SK-N-SH (cell line): ENCODE results near the gene TPCN2. TPM values are rescaled to one million over a fixed set of nuclear protein-coding genes. Genes with fewer than 3 reads are reported as not detected.

Experiments
- CTCF ChIA-PET: fragments of 300-600, 350-600 bp; formaldehyde crosslinking; extraction: SDS; loops from one replicate; lab custom pipeline; 2021; lab: Yijun Ruan, JAX
- POLR2A ChIA-PET: fragments of 350-600 bp; sonication (Branson Sonifier 250); formaldehyde crosslinking; extraction: SDS; loops from one replicate; lab custom pipeline; 2020; ENCODE audit warnings: antibody characterized with exemption, inconsistent platforms; lab: Yijun Ruan, JAX
- DNase-seq: peaks from one replicate; pipeline ENCODE4 v3.0.0; 2012
- H2AFZ ChIP-seq: fragments of 200-600 bp; sonication (generic); 2 replicates; pipeline ENCODE4 v1.8.1; 2016; ENCODE audit warnings: antibody characterized with exemption, mild to moderate bottlenecking, low read depth
- H3F3A ChIP-seq: fragments of 200-600 bp; sonication (generic); replicated peaks from 2 replicates; pipeline ENCODE3; 2016; ENCODE audit warnings: antibody characterized with exemption, mild to moderate bottlenecking; ENCODE audit not compliant: insufficient read depth
- H3K27ac ChIP-seq, 2 experiments: fragments of 200-500 bp in 1 of 2; fragments of 200-600 bp in 1 of 2; sonication (Bioruptor generic) in 1 of 2; sonication (generic), shearing (Covaris generic) in 1 of 2; 2 replicates each; pipeline versions ENCODE4 v1.5.1 to v1.6.1; 2014 to 2016; ENCODE audit warnings: low read depth in 2 of 2, inconsistent platforms in 1 of 2, low read length in 1 of 2, mild to moderate bottlenecking in 1 of 2, mixed read lengths in 1 of 2
- H3K27me3 ChIP-seq: fragments of 200-600 bp; sonication (generic), shearing (Covaris generic); 2 replicates; pipeline ENCODE4 v1.6.1; 2016; ENCODE audit warnings: mixed run types; ENCODE audit not compliant: insufficient read depth
- H3K36me3 ChIP-seq, 2 experiments: fragments of 200-500 bp in 1 of 2; fragments of 200-600 bp in 1 of 2; sonication (Bioruptor generic) in 1 of 2; sonication (generic) in 1 of 2; replicated peaks in 1 of 2; 2 replicates each; pipeline versions ENCODE3 to v1.5.1; 2014 to 2016; ENCODE audit warnings: low read length in 1 of 2, mild to moderate bottlenecking in 1 of 2; ENCODE audit not compliant: insufficient read depth in 2 of 2, control insufficient read depth in 1 of 2
- H3K4me1 ChIP-seq, 2 experiments: fragments of 200-500 bp in 1 of 2; fragments of 200-600 bp in 1 of 2; sonication (Bioruptor generic) in 1 of 2; sonication (generic), shearing (Covaris generic) in 1 of 2; 2 replicates each; pipeline versions ENCODE4 v1.5.1 to v1.6.1; 2014 to 2016; ENCODE audit warnings: low read depth in 1 of 2, low read length in 1 of 2, mixed run types in 1 of 2; ENCODE audit not compliant: insufficient read depth in 2 of 2, control insufficient read depth in 1 of 2
- H3K4me2 ChIP-seq: fragments of 200-600 bp; sonication (generic), shearing (Covaris generic); 2 replicates; pipeline ENCODE4 v1.6.1; 2017; ENCODE audit warnings: mixed run types
- H3K4me3 ChIP-seq, 2 experiments: fragments of 200-500 bp in 1 of 2; fragments of 200-600 bp in 1 of 2; sonication (Bioruptor generic) in 1 of 2; sonication (generic), shearing (Covaris generic) in 1 of 2; 2 replicates each; pipeline versions ENCODE4 v1.5.1 to v1.8.1; 2014 to 2016; ENCODE audit warnings: low read depth in 2 of 2, inconsistent platforms in 1 of 2, low read length in 1 of 2, mild to moderate bottlenecking in 1 of 2, mixed read lengths in 1 of 2, moderate library complexity in 1 of 2
- H3K79me2 ChIP-seq: fragments of 200-600 bp; sonication (generic); 2 replicates; pipeline ENCODE4 v1.8.1; 2017; ENCODE audit warnings: mild to moderate bottlenecking; ENCODE audit not compliant: insufficient read depth
- H3K9ac ChIP-seq: fragments of 200-600 bp; sonication (generic); 2 replicates; pipeline ENCODE4 v1.6.1; 2017; ENCODE audit warnings: mixed run types
- H3K9me2 ChIP-seq: fragments of 200-600 bp; sonication (generic); 2 replicates; pipeline ENCODE4 v1.6.1; 2017; ENCODE audit warnings: mixed run types
- H3K9me3 ChIP-seq: fragments of 200-600 bp; sonication (generic); 2 replicates; pipeline ENCODE4 v1.6.1; 2017; ENCODE audit warnings: mixed run types, mild to moderate bottlenecking, moderate library complexity
- H4K20me1 ChIP-seq: fragments of 200-600 bp; sonication (generic); 2 replicates; pipeline ENCODE4 v1.6.1; 2017; ENCODE audit warnings: mild to moderate bottlenecking, mixed run types; ENCODE audit not compliant: insufficient read depth
- CHD2 ChIP-seq: fragments of 150-350 bp; IDR thresholded peaks from 2 replicates; pipeline ENCODE4 v1.6.1; 2018; ENCODE audit warnings: low read length; ENCODE audit not compliant: partially characterized antibody
- EZH2phosphoT487 ChIP-seq: fragments of 200-600 bp; sonication (generic); IDR thresholded peaks from 2 replicates; pipeline ENCODE4 v1.6.1; 2017; ENCODE audit warnings: low read depth, mixed run types, mild to moderate bottlenecking, antibody characterized with exemption, moderate library complexity, borderline replicate concordance
- FOSL2 ChIP-seq: IDR thresholded peaks from 2 replicates; pipeline ENCODE4 v1.4.0; 2012; ENCODE audit warnings: low read depth, mild to moderate bottlenecking, moderate library complexity, borderline replicate concordance
- FOXJ3 ChIP-seq: sonication (generic); formaldehyde crosslinking; IDR thresholded peaks from 2 replicates; pipeline ENCODE4 v1.5.1; 2020; ENCODE audit warnings: mild to moderate bottlenecking, missing genetic modification reagents
- GABPA ChIP-seq: IDR thresholded peaks from 2 replicates; pipeline ENCODE4 v1.4.0; 2012; ENCODE audit warnings: low read depth, mild to moderate bottlenecking
- GATA2 ChIP-seq: sonication (generic); formaldehyde crosslinking; IDR thresholded peaks from 2 replicates; pipeline ENCODE4 v1.5.0; 2020; ENCODE audit warnings: mild to moderate bottlenecking, missing genetic modification reagents
- MEF2A ChIP-seq: IDR thresholded peaks from 2 replicates; pipeline ENCODE4 v1.4.0; 2012; ENCODE audit warnings: low read depth, borderline replicate concordance
- MXI1 ChIP-seq: IDR thresholded peaks from 2 replicates; pipeline ENCODE4 v1.6.1; 2012; ENCODE audit warnings: mild to moderate bottlenecking, low read depth, low read length, improper control_type of control experiment
- NFIC ChIP-seq: IDR thresholded peaks from 2 replicates; pipeline ENCODE4 v1.4.0; 2012; ENCODE audit warnings: borderline replicate concordance
- NRF1 ChIP-seq: IDR thresholded peaks from 2 replicates; pipeline ENCODE4 v1.6.1; 2012; ENCODE audit warnings: low read depth, mild to moderate bottlenecking, low read length
- POLR2AphosphoS5 ChIP-seq: IDR thresholded peaks from 2 replicates; pipeline ENCODE4 v1.6.1; 2012; ENCODE audit warnings: low read depth, low read length
- RAD21 ChIP-seq: IDR thresholded peaks from 2 replicates; pipeline ENCODE4 v1.6.1; 2012; ENCODE audit warnings: mild to moderate bottlenecking, low read length
- SIN3A ChIP-seq: IDR thresholded peaks from 2 replicates; pipeline ENCODE4 v1.6.1; 2012; ENCODE audit warnings: low read depth, mild to moderate bottlenecking, low read length, moderate library complexity, borderline replicate concordance
- TAF1 ChIP-seq: IDR thresholded peaks from 2 replicates; pipeline ENCODE4 v1.6.1; 2012; ENCODE audit warnings: low read depth, mild to moderate bottlenecking, low read length, moderate library complexity, borderline replicate concordance
- TEAD4 ChIP-seq: IDR thresholded peaks from 2 replicates; pipeline ENCODE4 v1.4.0; 2012; ENCODE audit warnings: mild to moderate bottlenecking, borderline replicate concordance; ENCODE audit not compliant: insufficient read depth
- polyA plus RNA-seq, 3 experiments: library from polyadenylated mRNA; depleted of rRNA; stranded (reverse); fragments of >200 nt; gene quantifications; 2 replicates each; pipeline ENCODE4 v1.2.3, GENCODE V29; 2012
- TF ChIP-seq, protein P1 (sequence below): fragments of 150-350 bp; IDR thresholded peaks from 2 replicates; pipeline ENCODE4 v1.6.1; 2017; ENCODE audit warnings: antibody characterized with exemption, low read length, low read depth, borderline replicate concordance
- TF ChIP-seq, protein P2 (sequence below): IDR thresholded peaks from 2 replicates; pipeline ENCODE4 v1.4.0; 2012; ENCODE audit warnings: low read depth, borderline replicate concordance
- TF ChIP-seq, protein P3 (sequence below): IDR thresholded peaks from 2 replicates; pipeline ENCODE4 v1.4.0; 2012; ENCODE audit warnings: low read depth, borderline replicate concordance
- TF ChIP-seq, protein P4 (sequence below): IDR thresholded peaks from 2 replicates; pipeline ENCODE4 v1.4.0; 2012; ENCODE audit warnings: low read depth
- TF ChIP-seq, protein P5 (sequence below): IDR thresholded peaks from 2 replicates; pipeline ENCODE4 v1.6.1; 2012; ENCODE audit warnings: mild to moderate bottlenecking, low read depth, low read length, moderate library complexity

Gene TPCN2
- polyA plus RNA-seq, 1 of the 3 experiments (the other 2 are of a cell fraction): 8.7 TPM

DNA sequence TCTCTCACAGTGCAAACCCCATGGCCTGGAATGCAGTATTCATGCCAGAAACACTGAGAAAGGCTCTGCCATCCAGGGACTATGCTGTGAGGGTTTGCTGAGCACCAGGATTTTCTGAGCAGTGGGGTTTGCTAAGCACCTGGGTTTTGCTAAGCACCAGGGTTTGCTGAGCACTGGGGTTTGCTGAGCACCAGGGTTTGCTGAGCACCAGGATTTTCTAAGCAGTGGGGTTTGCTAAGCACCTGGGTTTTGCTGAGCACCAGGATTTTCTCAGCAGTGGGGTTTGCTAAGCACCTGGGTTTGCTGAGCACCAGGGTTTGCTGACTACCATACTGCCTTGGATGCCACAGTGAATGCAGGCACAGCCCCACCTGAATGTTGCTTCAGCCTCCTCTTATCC lies 58.7 kb downstream of the TPCN2 start:
- POLR2A ChIA-PET: no interaction called here
- no peak overlapping the region for H2AFZ ChIP-seq

More for the DNA sequence above, 58.7 kb downstream of the TPCN2 start:
- H3K9me3 ChIP-seq: no peaks in the 10 kb centered on the region
- DNase-seq: no peak
- H3K79me2 ChIP-seq: no peaks in the 10 kb centered on the region
- H3K27ac ChIP-seq: no peak overlapping the region
- H3K9ac ChIP-seq: no peak overlapping the region
- H3K27me3 ChIP-seq: no peaks in the 10 kb centered on the region
- TF ChIP-seq, protein P1, sequence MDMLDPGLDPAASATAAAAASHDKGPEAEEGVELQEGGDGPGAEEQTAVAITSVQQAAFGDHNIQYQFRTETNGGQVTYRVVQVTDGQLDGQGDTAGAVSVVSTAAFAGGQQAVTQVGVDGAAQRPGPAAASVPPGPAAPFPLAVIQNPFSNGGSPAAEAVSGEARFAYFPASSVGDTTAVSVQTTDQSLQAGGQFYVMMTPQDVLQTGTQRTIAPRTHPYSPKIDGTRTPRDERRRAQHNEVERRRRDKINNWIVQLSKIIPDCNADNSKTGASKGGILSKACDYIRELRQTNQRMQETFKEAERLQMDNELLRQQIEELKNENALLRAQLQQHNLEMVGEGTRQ: no peak
- no peak for TF ChIP-seq GATA2 (CRISPR knock-in tag)
- no peak for TF ChIP-seq NRF1
- no peak for TF ChIP-seq MEF2A
- TF ChIP-seq POLR2AphosphoS5: no peak
- TF ChIP-seq, protein P2, sequence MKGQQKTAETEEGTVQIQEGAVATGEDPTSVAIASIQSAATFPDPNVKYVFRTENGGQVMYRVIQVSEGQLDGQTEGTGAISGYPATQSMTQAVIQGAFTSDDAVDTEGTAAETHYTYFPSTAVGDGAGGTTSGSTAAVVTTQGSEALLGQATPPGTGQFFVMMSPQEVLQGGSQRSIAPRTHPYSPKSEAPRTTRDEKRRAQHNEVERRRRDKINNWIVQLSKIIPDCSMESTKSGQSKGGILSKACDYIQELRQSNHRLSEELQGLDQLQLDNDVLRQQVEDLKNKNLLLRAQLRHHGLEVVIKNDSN: no peak
- no peak for TF ChIP-seq NFIC
- no peak for TF ChIP-seq TEAD4
- no peak for TF ChIP-seq TAF1
- TF ChIP-seq FOSL2: no peak
- no peak for TF ChIP-seq MXI1
- TF ChIP-seq RAD21: no peak
- no peak for TF ChIP-seq CHD2
- no peak for TF ChIP-seq GABPA
- TF ChIP-seq, protein P3, sequence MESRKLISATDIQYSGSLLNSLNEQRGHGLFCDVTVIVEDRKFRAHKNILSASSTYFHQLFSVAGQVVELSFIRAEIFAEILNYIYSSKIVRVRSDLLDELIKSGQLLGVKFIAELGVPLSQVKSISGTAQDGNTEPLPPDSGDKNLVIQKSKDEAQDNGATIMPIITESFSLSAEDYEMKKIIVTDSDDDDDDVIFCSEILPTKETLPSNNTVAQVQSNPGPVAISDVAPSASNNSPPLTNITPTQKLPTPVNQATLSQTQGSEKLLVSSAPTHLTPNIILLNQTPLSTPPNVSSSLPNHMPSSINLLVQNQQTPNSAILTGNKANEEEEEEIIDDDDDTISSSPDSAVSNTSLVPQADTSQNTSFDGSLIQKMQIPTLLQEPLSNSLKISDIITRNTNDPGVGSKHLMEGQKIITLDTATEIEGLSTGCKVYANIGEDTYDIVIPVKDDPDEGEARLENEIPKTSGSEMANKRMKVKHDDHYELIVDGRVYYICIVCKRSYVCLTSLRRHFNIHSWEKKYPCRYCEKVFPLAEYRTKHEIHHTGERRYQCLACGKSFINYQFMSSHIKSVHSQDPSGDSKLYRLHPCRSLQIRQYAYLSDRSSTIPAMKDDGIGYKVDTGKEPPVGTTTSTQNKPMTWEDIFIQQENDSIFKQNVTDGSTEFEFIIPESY: no peak
- TF ChIP-seq FOXJ3: no peak
- TF ChIP-seq, protein P4, sequence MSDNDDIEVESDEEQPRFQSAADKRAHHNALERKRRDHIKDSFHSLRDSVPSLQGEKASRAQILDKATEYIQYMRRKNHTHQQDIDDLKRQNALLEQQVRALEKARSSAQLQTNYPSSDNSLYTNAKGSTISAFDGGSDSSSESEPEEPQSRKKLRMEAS: no peak
- TF ChIP-seq, protein P5, sequence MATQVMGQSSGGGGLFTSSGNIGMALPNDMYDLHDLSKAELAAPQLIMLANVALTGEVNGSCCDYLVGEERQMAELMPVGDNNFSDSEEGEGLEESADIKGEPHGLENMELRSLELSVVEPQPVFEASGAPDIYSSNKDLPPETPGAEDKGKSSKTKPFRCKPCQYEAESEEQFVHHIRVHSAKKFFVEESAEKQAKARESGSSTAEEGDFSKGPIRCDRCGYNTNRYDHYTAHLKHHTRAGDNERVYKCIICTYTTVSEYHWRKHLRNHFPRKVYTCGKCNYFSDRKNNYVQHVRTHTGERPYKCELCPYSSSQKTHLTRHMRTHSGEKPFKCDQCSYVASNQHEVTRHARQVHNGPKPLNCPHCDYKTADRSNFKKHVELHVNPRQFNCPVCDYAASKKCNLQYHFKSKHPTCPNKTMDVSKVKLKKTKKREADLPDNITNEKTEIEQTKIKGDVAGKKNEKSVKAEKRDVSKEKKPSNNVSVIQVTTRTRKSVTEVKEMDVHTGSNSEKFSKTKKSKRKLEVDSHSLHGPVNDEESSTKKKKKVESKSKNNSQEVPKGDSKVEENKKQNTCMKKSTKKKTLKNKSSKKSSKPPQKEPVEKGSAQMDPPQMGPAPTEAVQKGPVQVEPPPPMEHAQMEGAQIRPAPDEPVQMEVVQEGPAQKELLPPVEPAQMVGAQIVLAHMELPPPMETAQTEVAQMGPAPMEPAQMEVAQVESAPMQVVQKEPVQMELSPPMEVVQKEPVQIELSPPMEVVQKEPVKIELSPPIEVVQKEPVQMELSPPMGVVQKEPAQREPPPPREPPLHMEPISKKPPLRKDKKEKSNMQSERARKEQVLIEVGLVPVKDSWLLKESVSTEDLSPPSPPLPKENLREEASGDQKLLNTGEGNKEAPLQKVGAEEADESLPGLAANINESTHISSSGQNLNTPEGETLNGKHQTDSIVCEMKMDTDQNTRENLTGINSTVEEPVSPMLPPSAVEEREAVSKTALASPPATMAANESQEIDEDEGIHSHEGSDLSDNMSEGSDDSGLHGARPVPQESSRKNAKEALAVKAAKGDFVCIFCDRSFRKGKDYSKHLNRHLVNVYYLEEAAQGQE: no peak
- TF ChIP-seq EZH2phosphoT487: no peak
- TF ChIP-seq SIN3A: no peak
- TF ChIP-seq, all 33 proteins: peak for 0
- CTCF ChIA-PET: interaction anchor here (1.1 to 14.1 kb wide), 4 partner anchors 25 to 561 kb away, joined by 3 to 403 read pairs (median 136); partner anchors contain the start of gene CCND1
- peaks cover 1 to 26% of the 10 kb centered on the region in 2 experiments; a peak in 1 of 4 replicates for H3K4me1 ChIP-seq
- no peak overlapping the region for H3K4me3 ChIP-seq
- no peaks in the 10 kb centered on the region for H3K36me3 ChIP-seq
- H4K20me1 ChIP-seq: no peaks in the 10 kb centered on the region
- no peaks in the 10 kb centered on the region for H3F3A ChIP-seq
- H3K4me2 ChIP-seq: no peak overlapping the region
- H3K9me2 ChIP-seq: no peaks in the 10 kb centered on the region
